ENCODE measurements around the gene PXK. TPM values are rescaled to one million over a fixed set of nuclear protein-coding genes. Genes with fewer than 3 reads are reported as not detected.

Gene PXK
- total RNA-seq, 2 donors from 2014 or later: 63.8 to 67.8 TPM

DNA sequence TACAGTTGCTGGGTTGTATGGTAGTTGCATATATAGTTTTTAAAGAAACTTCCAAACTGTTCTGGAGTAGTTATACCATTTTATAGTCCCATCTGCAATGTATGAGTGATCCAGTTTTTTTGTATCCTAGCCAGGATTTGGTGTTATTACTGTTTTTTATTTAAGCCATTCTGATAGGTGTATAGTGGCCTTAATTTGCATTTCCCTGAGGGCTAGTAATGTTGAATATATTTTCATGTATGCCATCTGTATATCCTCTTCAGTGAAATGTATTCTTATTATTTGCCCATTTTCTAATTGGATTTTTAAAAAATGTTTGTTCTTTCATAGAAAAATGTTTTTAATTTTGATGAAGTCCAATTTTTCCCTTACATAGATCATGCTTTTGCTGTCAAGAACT is 29.2 kb downstream of the PXK start:
- H3K9me3 Mint-ChIP-seq: no peaks in the 10 kb centered on the region
- DNase-seq (ENCODE audit: low spot score): no peak
- no peak overlapping the region for H3K4me3 Mint-ChIP-seq
- no peaks in the 10 kb centered on the region for H3K36me3 Mint-ChIP-seq
- H3K27ac Mint-ChIP-seq: no peak overlapping the region
- H3K4me1 Mint-ChIP-seq (ENCODE audit: low read depth in 2 of 2): peaks cover 43 to 55% of the 10 kb centered on the region in 2 donors
- no peak for ATAC-seq
- H3K27me3 Mint-ChIP-seq: no peaks in the 10 kb centered on the region

GRCh38 chr3:58366699-58367098 is 34.0 kb downstream of the PXK start:
- H3K27me3 Mint-ChIP-seq: no peaks in the 10 kb centered on the region
- H3K4me3 Mint-ChIP-seq: peak overlapping the region; percentile 18
- peak overlapping the region; percentile 16 to 32 for H3K27ac Mint-ChIP-seq
- no peak for ATAC-seq
- no peaks in the 10 kb centered on the region for H3K36me3 Mint-ChIP-seq
- H3K4me1 Mint-ChIP-seq (ENCODE audit: low read depth in 2 of 2): peaks cover 31 to 36% of the 10 kb centered on the region in 2 donors
- no peaks in the 10 kb centered on the region for H3K9me3 Mint-ChIP-seq
- DNase-seq (ENCODE audit: low spot score): no peak

DNA sequence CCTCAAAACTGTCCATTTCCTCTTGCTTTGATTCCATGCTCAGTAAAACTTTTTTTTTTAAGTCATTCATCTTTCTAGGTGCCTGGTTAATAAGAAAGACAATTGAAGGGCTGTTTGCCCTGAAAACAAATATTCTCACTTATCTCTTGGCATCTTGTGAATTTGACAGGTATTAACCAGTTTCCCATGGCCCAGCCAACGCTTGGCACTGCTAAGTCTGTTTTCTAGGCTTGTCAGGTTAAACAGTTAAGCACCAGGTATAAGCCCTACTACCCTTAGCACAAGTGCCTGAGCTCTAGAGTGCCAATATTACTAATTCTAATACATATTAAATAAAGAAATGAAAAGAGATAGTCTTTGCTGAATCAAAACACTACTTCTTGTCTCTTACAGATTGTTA is 36.3 kb downstream of the PXK start:
- H3K4me1 Mint-ChIP-seq (ENCODE audit: low read depth in 2 of 2): peaks cover 28 to 30% of the 10 kb centered on the region in 2 donors
- DNase-seq (ENCODE audit: low spot score) (no peak), ATAC-seq (no peak)
- H3K9me3 Mint-ChIP-seq: no peaks in the 10 kb centered on the region
- H3K4me3 Mint-ChIP-seq: no peak overlapping the region
- no peaks in the 10 kb centered on the region for H3K27me3 Mint-ChIP-seq
- no peak overlapping the region for H3K27ac Mint-ChIP-seq
- no peaks in the 10 kb centered on the region for H3K36me3 Mint-ChIP-seq

DNA sequence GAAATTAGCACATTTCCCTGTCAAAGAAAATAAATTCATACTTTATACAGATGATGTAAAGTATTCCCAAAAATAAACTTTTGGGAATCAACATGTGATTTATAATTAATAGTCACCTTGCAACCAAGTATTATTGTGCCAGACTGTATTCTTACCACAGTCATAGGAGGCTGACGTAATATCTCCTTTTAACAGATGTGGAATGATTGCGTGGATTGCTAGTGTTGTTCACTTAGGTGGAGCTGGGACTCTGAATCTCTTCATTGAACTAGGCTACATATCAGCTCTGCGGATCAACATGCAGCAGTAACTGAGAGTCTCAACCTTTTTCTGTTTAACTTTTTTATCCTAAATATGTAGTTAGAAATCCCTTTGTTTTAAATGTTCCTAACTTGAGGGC is 37.2 kb downstream of the PXK start:
- no peaks in the 10 kb centered on the region for H3K9me3 Mint-ChIP-seq
- no peak overlapping the region for H3K4me3 Mint-ChIP-seq
- ATAC-seq: no peak
- DNase-seq (ENCODE audit: low spot score): no peak
- H3K27ac Mint-ChIP-seq: no peak overlapping the region
- no peaks in the 10 kb centered on the region for H3K36me3 Mint-ChIP-seq
- no peaks in the 10 kb centered on the region for H3K27me3 Mint-ChIP-seq
- peaks cover 22 to 26% of the 10 kb centered on the region in 2 donors for H3K4me1 Mint-ChIP-seq (ENCODE audit: low read depth in 2 of 2)

DNA sequence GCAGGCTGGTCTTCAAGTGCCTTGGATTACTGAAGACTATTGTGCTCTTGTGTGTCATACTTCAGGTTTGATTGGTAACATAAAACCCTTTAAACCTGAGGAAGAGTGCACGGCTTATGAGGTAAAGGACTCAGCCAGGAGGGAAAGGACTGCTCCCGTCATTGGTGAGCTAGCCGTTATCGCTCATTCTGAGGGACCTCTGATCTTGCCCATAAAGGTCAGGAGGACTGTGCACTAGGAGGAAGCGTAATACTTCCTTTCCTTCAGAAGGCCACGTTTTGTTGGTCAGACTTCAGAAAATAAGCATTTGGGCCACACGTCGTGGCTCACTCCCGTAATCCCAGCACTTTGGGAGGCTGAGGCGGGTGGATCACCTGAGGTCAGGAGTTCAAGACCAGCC is 37.7 kb downstream of the PXK start:
- DNase-seq (ENCODE audit: low spot score): no peak
- H3K9me3 Mint-ChIP-seq: no peaks in the 10 kb centered on the region
- no peak overlapping the region for H3K27ac Mint-ChIP-seq
- no peak overlapping the region for H3K4me3 Mint-ChIP-seq
- H3K36me3 Mint-ChIP-seq: no peaks in the 10 kb centered on the region
- peaks cover 16 to 21% of the 10 kb centered on the region in 2 donors for H3K4me1 Mint-ChIP-seq (ENCODE audit: low read depth in 2 of 2)
- H3K27me3 Mint-ChIP-seq: no peaks in the 10 kb centered on the region
- ATAC-seq: no peak

- H3K27me3 Mint-ChIP-seq: no peaks in the 10 kb centered on the region
- no peak for DNase-seq (ENCODE audit: low spot score)
- no peaks in the 10 kb centered on the region for H3K36me3 Mint-ChIP-seq
- no peak overlapping the region for H3K4me3 Mint-ChIP-seq
- H3K27ac Mint-ChIP-seq: no peak overlapping the region
- H3K4me1 Mint-ChIP-seq (ENCODE audit: low read depth in 2 of 2): peaks cover 3 to 10% of the 10 kb centered on the region in 2 donors
- no peaks in the 10 kb centered on the region for H3K9me3 Mint-ChIP-seq
- ATAC-seq: no peak
Observed at GRCh38 chr3:58371754-58372153, 39.1 kb downstream of the PXK start.

DNA sequence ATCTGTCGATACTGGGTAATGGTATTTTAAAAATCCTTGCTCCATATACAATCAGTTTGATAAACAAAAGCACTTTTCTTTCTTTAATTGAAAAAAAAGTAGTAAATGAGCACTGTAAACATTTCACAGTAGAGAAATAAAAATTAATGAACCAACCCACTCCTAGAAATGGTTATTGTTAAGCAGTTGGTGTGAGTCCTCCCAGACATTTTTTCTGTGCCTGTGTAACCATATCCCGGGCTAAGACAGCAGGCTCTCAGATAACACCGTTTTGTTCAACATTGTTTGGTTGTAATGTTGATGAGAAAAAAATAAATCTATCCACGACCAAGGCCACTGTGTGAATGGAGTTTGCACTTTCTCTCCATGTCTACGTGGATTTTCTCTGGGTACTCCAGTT is 42.6 kb downstream of the PXK start:
- no peak for ATAC-seq

DNA sequence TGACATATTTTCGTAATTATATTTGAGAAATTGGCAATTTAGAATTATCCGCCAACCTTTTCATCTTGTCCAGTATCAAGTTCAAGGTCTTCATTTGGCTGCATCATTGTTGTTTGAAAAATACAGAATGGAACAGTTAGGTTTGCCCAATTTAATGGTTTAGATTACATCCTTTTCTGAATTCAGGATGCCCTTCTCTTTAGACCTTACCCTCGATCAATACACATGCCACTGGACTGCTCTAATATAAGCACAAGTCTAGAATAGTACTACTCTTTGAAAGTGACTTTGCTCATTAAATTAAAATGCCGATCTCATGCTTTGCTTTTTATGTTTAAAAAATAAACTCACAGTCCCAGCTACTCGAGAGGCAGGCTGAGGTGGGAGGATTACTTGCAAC is 44.5 kb downstream of the PXK start:
- H3K27ac Mint-ChIP-seq: no peak overlapping the region
- H3K27me3 Mint-ChIP-seq: no peaks in the 10 kb centered on the region
- no peaks in the 10 kb centered on the region for H3K9me3 Mint-ChIP-seq
- no peak overlapping the region for H3K4me3 Mint-ChIP-seq
- H3K36me3 Mint-ChIP-seq: no peaks in the 10 kb centered on the region
- H3K4me1 Mint-ChIP-seq (ENCODE audit: low read depth in 2 of 2): peaks cover 0 to 5% of the 10 kb centered on the region in 2 donors
- DNase-seq (ENCODE audit: low spot score): no peak
- no peak for ATAC-seq

More for the DNA sequence above, 42.6 kb downstream of the PXK start:
- Mint-ChIP-seq H3K27ac (no peak overlapping the region), H3K27me3 (no peaks in the 10 kb centered on the region), H3K4me3 (no peak overlapping the region), H3K4me1 (ENCODE audit: low read depth in 2 of 2) (peaks cover 0 to 5% of the 10 kb centered on the region in 2 donors), H3K9me3 (no peaks in the 10 kb centered on the region), H3K36me3 (no peaks in the 10 kb centered on the region)
- DNase-seq (ENCODE audit: low spot score): no peak

GRCh38 chr3:58377750-58378149 is 45.1 kb downstream of the PXK start:
- no peak for DNase-seq (ENCODE audit: low spot score)

GRCh38 chr3:58379351-58380073 is 46.8 kb downstream of the PXK start:
- DNase-seq (ENCODE audit: low spot score) (no peak), ATAC-seq (no peak)
- peaks cover 0 to 3% of the 10 kb centered on the region in 2 donors for H3K4me1 Mint-ChIP-seq (ENCODE audit: low read depth in 2 of 2)
- H3K27me3 Mint-ChIP-seq: no peaks in the 10 kb centered on the region
- H3K4me3 Mint-ChIP-seq: no peak overlapping the region
- H3K36me3 Mint-ChIP-seq: no peaks in the 10 kb centered on the region
- H3K9me3 Mint-ChIP-seq: no peaks in the 10 kb centered on the region
- H3K27ac Mint-ChIP-seq: no peak overlapping the region

More at GRCh38 chr3:58377750-58378149, 45.1 kb downstream of the PXK start:
- Mint-ChIP-seq H3K36me3 (no peaks in the 10 kb centered on the region), H3K27ac (no peak overlapping the region), H3K9me3 (no peaks in the 10 kb centered on the region), H3K4me1 (ENCODE audit: low read depth in 2 of 2) (peaks cover 0 to 5% of the 10 kb centered on the region in 2 donors), H3K4me3 (no peak overlapping the region), H3K27me3 (no peaks in the 10 kb centered on the region)
- ATAC-seq: no peak

DNA sequence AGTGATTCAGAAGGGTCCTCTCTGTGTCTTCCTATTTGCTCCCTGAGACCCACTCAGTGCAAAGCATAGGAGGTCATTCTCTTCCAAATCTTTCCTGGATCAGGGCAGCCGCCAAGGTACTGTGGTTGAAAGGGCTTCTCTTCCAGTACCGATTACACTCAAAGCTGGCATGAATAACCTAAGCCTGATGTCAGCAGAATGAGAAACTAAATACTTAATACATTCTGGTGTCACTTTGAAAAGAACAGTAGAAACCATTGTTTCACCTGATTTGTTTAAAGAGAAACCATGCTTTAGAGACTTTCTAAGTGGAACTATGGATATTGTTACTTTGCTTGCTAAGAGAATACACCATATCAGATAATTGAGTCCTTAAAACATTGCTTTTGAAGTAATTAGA is 50.8 kb downstream of the PXK start:
- DNase-seq (ENCODE audit: low spot score) (no peak), ATAC-seq (no peak)
- no peaks in the 10 kb centered on the region for H3K27me3 Mint-ChIP-seq
- H3K36me3 Mint-ChIP-seq: no peaks in the 10 kb centered on the region
- no peak overlapping the region for H3K4me3 Mint-ChIP-seq
- no peak overlapping the region for H3K27ac Mint-ChIP-seq
- H3K4me1 Mint-ChIP-seq (ENCODE audit: low read depth in 2 of 2): peaks cover 14 to 16% of the 10 kb centered on the region in 2 donors
- no peaks in the 10 kb centered on the region for H3K9me3 Mint-ChIP-seq

DNA sequence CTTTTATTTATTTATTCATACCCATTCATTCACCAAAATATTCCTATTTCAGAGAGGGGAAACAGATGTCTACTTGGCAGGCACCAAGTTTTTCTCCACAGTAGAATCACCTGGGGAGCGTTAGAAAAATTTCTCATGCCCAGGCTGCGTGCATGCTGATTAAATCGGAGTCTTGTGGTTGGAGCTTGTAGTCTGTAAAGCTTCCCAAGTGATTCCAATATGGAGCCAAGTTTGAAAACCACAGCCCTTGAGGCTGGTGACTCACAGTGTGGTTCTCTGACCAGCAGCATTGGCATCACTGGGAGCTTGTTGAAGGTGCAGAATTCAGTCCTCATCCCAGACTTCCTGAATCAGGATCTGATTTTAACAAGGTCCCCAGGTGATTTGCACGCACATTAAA is 51.2 kb downstream of the PXK start:
- no peaks in the 10 kb centered on the region for H3K9me3 Mint-ChIP-seq
- ATAC-seq (no peak), DNase-seq (ENCODE audit: low spot score) (no peak)
- no peak overlapping the region for H3K27ac Mint-ChIP-seq
- peaks cover 18 to 20% of the 10 kb centered on the region in 2 donors for H3K4me1 Mint-ChIP-seq (ENCODE audit: low read depth in 2 of 2)
- H3K36me3 Mint-ChIP-seq: no peaks in the 10 kb centered on the region
- H3K4me3 Mint-ChIP-seq: no peak overlapping the region
- no peaks in the 10 kb centered on the region for H3K27me3 Mint-ChIP-seq

DNA sequence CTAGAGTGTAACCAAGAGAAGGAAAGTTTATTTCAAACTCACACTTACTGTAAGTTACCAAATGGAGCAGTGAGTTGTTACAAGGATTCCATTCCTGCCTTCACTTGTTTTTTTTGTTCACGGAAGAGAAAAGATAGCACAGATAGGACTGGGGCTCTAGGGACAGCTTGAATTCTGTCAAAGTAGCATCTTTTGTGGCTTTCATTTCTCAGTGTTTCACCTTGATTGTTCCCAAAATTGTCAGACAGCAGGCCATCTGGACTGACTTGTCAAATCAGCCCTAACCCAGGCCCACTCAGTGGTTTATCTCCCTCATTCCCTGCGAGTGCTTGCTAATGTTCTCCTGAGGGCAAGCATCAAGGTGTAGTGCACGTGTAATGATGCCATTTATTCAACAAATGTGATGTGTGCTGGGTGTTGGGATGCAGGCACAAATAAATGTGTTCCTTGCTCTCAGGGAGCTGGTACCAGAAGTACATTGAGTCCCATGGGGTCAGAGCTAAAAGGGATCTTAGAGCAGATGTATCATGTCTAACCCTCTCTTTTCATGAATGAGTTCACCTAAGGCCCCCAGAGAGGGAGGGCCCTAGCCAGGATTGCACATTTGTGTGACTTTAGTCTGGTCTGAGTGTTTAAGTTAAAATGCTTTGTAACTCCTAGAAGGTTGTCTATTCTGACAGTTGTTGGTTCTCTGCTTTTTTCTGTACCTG is 51.8 kb downstream of the PXK start:
- Mint-ChIP-seq H3K4me1 (ENCODE audit: low read depth in 2 of 2) (peaks cover 18 to 19% of the 10 kb centered on the region in 2 donors), H3K27me3 (no peaks in the 10 kb centered on the region), H3K4me3 (no peak overlapping the region), H3K9me3 (no peaks in the 10 kb centered on the region), H3K36me3 (no peaks in the 10 kb centered on the region), H3K27ac (peak overlapping the region in 1 of 2 donors; percentile 56)
- ATAC-seq (no peak), DNase-seq (ENCODE audit: low spot score) (no peak)

DNA sequence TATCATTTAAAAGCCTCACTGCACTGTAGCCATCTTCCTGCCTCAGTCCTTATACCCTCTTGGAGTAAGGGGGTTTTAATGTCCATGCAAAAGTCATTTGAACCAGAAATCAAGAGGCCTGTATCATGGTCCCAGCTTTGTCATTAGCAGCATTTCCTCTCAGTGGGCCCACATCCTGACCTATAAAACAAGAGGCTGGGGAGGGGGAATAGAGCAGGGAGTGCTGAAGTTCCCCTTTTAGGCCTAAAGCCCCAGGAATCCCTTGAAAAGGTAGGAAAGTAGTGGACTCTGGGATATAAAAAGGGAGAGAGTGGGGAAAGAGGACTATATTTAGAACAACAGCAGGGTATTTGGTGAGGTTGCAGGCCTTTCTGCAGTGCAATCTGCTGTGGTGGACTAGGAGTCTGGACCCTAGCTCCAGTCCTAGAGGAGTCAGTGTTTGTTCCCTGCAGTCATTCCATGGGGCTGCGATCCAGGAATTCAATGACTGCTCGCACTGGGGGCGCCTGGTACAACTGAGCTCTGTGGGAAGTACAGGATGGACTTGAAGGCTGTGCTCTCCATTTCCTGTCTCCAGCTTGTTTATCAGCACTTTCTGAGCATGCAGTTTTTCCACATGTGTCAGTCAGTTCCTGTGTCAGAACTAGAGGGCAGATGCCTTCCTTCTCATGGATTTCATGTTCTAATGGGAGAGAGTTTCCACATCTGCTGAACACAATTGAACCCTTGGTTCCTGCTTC is 54.1 kb downstream of the PXK start:
- Mint-ChIP-seq H3K9me3 (no peaks in the 10 kb centered on the region), H3K4me1 (ENCODE audit: low read depth in 2 of 2) (peaks cover 18 to 24% of the 10 kb centered on the region in 2 donors), H3K27me3 (no peaks in the 10 kb centered on the region), H3K36me3 (peaks cover 8% of the 10 kb centered on the region), H3K27ac (peak overlapping the region in 1 of 2 donors; percentile 22), H3K4me3 (no peak overlapping the region)
- ATAC-seq (no peak), DNase-seq (ENCODE audit: low spot score) (no peak)

Data from natural killer cell treated with Interleukin-12 subunit alpha and Interleukin-12 subunit beta and Interleukin-15 and Interleukin-18, amount 100 ng/mL, for 72 hours (primary cell).